ENCODE data around the gene CCSER1.

The CCSER1 gene

DNA sequence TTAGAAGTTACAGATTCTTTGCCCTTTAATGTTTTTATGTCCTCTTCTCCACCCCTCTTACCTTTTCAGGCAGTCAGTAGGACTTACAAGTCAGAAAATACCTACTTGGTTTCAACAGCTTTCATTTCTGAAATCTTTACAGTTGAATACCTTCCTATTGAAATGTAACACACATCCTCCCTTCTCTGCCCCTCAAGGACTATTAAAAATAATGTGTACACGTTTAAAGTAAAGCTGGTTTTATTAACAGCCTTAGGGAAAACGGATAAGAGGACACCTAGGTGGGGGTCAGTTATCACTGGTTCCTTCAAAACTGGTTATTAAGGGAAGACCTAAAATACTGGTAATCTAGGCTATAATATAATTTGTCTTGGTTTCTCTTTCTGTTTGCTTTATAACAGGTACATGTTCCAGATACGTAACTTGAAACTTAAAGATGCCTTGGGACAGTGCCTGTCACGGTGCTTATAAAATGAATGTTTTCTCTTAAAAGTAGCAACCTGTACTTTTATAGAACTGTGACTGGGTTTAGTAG is 1.8 kb downstream of the CCSER1 start:
- no peak for DNase-seq (ENCODE audit: low read depth)

DNA sequence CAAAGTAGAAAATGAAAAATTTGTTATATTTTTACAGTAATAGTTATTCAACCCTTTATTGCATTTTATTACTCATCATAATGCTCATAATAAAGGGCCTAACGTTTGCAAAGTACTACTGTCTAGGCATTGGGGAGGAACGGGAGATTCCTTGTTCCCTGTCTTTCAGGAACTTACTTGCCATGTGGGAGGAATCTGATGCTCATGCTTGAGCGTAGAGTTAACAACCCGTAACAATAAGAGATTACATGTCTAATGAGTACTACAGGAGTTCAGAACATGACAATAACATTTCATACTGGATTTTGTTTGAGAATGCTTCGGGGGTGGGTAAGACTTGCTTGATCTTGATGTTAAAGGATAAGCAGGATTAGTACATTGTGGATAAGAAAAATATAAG is 2.9 kb downstream of the CCSER1 start:
- no peak for DNase-seq (ENCODE audit: low read depth)

DNA sequence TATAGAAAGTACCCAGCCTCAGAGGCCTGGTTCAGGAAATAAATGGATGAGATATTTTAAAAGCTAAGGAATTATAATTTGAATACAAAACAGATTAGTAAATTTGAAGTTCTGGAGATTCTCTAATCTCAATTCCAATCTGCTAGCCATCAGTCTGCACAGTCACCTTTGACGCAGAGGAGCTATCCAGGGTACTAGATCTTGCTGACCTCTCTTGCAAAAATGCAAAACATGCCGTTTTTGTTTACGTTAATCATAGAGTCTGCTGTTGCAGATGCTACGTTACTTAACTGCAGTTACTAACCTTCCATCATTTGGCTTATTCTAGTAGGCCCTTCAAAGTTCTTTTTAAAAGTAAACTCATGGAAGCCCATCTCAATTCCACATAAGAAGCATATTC is 10.4 kb downstream of the CCSER1 start:
- DNase-seq (ENCODE audit: low read depth) = no peak

DNA sequence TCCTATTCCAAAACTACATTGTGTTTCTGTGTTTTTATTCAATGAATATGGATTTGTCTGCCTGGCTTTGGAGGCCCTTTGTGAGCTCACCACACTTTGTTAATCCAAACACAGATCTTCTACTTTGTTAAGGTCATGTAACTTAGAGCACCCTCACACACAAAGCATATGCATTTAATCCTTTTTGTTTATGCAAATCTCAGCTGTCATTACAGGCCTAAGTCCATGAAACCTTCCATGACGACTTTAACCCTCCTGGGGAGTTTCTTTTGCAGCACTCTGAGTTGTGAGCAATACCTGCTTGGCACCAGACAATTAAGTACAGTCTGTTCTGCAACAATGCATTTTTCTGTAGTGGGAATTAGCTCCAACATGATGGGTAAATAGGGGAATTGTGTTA is 14.9 kb downstream of the CCSER1 start:
- no peak for DNase-seq (ENCODE audit: low read depth)

DNA sequence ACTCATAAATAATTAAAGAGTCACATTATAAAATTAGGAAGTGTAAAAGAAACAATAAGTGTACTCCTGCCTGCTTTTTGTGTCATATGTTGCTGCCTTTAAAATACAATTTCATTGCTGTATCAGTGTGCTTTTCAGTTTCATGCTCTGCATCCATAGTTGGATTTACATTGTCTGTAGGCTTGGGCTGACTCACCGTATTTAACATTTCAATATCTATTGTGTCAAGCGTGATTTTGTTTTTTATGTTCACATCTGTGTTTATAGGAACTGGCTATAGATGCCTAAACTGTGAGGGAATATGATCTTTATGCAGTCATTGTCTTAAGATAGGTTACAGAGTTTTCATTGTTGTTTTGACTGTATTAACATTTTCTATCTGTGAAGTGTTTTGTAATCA is 18.1 kb downstream of the CCSER1 start:
- DNase-seq (ENCODE audit: low read depth) = no peak

DNA sequence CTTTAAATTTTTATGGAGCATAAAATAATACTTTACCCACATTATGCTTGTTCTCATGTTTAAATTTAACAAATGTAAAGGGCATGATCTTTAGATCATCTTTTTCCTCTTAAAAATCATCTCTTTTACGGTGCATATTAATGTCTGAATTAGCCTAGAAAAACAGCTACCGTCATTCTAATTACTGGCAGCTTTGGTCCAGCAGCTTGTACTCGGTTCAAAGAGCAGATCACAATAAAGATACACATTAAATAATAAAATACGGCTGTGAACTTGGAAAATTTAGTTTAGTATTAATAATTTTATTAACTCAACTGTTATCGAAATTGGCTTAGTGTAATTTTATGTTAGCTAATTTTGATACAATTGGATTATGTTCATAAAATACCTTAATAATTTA is 19.1 kb downstream of the CCSER1 start:
- no peak for DNase-seq (ENCODE audit: low read depth)

DNA sequence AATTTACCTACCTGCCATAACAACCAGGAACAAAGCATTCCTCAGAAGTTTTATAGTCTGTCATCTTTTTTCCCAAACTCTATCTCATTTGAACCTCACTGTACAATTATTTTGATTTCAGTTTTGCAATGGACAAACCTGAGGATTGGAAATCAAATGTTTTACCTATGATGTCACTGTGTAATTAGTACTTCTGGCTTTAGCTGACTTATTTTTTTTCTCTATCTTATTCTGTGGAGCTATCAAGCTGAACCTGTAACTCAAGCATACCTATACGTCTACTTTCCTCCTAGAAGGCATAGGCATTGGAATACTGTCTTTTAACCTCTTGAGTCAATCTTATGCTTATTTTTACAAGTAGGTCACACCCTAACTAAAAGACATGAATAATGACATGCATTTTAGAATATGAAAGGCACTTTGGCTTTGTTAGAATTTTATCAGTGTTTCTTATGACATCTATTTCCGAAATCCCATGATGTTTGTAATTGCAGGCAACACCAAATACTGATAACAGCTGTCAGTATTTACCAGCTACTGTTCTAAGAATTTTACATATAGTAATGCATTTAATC is 21.5 kb downstream of the CCSER1 start:
- DNase-seq (ENCODE audit: low read depth) = no peak

DNA sequence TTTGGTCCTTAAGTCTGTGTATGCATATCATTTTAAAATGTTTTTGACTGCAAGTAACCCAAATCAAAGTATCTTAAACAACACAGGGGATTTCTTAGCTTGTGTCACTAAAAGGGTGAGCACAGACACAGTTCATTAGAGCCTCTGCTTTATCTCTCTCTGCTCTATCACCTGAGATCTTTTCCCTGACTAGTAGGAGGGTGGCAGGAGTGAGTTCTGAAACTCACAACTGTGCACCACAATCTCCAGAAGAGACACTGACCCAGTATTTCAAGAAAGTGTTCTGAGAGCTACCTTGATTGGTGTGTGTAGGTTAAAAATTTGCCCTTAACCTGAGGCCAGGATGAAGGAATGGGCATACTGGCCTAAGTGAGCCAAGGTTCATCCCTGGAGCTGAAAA is 24.8 kb downstream of the CCSER1 start:
- DNase-seq (ENCODE audit: low read depth) = no peak

DNA sequence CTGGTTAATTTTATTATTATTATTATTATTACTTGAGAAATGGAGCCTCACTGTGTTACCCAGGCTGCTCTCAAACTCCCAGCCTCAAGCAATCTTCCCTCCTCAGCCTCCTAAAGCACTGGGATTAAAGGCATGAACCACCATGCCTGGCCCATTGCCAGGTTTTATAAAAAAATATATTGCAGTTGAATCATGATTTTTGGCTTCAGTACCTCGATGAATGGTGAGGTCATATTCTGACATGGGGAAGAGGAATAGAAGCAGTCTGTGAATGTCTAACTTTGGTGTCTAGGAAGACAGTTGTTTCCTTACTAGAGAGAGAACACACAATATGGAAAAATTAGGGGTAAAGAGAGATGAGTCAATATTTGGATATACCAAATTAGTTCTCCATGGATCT is 32.0 kb downstream of the CCSER1 start:
- no peak for DNase-seq (ENCODE audit: low read depth)

DNA sequence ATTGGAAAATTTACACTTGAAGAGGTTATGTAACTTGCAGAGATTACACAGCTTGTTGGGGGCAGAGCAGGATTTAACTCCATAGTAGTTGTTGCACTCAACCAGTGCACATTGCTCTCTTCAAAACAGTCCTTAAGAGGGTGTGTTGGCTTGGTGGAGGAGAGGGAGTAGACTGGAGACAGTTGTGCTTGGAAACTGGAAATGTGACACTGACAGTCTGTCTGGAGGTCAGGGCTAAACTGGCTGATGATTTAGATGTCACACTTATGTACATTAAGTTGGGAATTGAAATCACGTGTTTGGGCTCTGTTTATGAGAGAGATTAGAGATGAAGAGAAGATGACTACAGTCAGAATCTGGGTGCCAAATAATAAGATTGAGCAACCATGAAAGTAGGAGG is 32.9 kb downstream of the CCSER1 start:
- no peak for DNase-seq (ENCODE audit: low read depth)

DNA sequence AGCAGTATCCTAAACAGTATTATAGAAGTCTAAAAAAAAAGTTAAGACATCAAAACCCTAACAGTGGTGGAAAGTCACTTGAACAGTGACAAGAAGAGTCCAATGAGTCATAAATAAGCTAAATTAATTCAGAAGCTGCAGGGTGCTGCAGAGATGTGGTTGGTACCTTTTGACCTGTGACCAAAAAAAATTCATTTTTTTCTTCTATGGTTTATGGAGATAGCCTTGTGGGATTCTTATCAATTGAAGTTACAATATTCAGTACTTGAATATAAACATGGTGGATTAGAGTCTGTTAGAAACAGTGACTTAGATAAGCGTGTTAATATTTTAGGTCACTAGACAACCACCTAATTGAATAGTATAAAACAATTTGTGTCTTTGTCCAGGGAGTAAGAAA is 35.4 kb downstream of the CCSER1 start:
- DNase-seq (ENCODE audit: low read depth) = no peak

DNA sequence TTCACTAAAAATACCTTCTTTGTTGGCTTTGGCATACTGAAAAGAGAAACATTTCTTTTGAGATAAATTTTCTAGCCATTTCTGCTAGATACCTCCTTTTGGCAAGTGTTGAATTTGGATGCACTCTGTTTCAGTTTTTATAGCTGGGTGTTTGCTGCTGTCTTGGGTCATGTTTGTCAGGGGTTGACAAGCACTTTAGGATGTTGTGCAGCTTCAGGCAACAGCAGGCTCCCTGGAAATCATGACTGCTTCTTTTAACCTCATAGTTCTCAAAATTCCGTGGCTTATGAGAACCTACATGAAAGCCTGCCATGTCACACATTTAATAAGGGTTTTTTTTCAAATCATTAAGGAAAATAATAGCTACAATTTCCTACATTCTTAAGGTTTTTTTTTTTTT is 36.7 kb downstream of the CCSER1 start:
- DNase-seq (ENCODE audit: low read depth) = no peak

DNA sequence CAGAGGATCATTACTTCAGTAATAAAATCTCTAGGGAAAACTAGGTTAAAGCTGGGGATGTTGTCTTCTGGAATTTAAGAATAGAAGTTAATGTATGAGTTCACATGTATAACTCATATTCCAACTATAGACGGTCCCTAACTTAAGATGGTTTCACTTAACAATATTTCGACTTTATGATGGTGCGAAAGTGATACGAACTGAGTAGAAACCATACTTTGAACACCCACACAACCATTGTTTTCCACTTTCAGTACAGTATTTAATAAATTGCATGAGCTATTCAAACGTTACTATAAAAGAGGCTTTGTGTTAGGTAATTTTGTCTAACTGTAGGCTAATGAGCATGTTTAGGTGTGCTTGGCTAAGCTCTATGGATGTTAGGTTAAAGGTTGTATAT is 38.7 kb downstream of the CCSER1 start:
- DNase-seq (ENCODE audit: low read depth) = no peak

DNA sequence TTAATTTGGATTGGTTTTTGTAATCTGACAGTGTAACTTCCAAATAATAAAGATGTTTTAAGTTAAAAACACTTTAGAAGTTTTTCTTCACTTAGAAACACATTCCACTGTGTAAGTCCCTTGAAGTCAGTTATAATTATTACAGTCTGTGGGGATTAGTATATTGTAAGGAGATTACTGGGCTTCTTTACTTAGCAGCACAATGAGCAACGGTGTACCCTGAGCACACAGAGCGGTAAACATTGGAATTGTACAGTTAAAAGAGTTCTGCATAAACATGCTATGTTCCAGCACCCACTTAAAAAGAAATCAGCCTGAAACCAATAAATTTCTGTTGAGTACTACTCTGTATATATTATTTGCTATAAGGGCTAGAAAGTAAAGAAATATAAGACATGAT is 44.3 kb downstream of the CCSER1 start:
- DNase-seq (ENCODE audit: low read depth) = no peak

DNA sequence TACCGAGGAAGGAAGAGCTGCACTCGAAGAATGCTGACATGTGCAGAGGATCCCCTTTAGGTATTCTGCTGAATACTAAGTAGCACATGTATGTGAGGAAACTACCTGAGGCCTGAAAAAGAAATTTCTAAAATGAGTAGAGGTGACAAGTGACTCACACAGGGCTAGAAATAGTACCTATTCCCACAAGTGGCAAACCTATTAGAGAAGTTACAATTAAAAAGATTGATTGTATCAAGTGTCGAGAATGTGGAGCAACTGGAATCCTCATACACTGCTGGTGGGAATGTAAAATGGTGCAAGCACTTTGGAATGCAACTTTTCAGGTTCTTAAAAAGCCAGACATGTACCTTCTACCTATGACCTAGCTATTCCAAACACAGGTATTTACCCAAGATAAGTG is 47.4 kb downstream of the CCSER1 start:
- no peak for DNase-seq (ENCODE audit: low read depth)

DNA sequence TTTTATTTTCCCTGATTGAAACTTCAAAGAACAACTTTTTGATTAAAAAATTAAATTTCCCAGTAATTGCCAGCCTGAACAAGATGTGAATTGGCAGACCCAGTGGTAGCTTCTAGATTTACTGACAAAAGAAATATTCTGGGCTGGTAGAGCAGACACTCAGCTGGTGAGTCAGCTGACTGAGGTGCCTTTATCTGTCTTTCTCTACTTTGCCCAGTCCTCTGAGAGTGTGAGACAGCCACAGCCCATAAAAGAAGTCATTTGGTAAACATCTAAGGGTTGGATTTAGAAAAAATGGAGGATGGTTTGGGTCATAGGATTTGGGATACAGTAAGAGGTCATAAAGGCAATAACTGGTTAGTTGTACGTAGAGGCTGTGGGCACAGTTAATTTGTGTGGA is 54.5 kb downstream of the CCSER1 start:
- DNase-seq (ENCODE audit: low read depth) = no peak

DNA sequence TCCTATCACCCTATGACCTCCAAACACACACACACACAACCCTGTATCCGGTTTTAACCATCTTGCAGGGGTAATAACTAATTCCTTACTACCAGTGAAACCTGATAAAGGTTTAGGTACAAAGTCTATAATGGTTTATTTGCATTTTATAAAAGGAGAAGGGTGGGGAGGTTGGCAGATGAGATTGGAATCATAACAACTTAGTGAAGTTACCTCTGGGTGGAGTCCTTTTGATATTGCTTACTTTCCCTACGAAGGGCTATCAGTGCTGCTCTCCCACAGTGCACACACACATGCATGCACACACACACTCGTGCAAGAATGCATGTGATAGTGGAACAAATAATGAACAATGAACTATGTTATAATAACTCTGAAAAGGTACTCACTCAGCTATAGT is 56.1 kb downstream of the CCSER1 start:
- DNase-seq (ENCODE audit: low read depth) = no peak

DNA sequence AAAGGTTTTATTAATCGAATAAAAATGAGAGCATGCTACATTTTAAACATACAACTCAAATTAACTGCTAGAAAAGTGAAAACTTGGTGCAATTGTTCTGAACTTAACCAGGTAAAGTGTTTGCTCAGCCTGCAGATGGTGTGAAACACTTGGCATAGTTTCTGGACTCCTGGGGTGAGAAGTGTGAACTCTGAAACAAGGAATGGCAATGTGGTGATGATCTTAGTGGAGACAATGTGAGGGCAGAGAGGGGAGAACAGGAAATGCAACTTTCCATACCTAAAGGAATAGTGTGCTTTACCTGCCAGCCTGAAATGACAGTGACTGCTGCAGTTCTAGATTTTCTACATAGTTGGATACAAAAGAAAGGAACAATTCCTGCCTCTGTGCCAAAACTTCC is 57.4 kb downstream of the CCSER1 start:
- no peak for DNase-seq (ENCODE audit: low read depth)

DNA sequence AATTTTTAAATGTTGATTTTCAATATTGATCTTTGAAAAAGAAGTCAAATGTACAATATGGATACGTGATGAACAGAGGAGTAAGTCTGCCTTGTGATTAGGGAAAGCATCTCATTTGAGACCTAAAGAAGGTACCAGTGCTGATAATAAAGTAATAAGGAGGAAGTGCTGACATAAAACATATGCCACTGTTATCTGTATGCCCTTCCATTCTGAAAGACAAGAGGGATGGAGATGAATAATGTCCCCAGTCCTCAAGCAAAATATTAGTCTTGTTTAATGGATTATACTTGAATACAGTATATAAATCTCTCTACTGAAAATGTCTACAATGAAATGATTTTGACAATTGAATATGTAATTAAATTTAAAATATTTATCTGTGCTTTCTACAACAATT is 58.2 kb downstream of the CCSER1 start:
- DNase-seq (ENCODE audit: low read depth) = no peak

DNA sequence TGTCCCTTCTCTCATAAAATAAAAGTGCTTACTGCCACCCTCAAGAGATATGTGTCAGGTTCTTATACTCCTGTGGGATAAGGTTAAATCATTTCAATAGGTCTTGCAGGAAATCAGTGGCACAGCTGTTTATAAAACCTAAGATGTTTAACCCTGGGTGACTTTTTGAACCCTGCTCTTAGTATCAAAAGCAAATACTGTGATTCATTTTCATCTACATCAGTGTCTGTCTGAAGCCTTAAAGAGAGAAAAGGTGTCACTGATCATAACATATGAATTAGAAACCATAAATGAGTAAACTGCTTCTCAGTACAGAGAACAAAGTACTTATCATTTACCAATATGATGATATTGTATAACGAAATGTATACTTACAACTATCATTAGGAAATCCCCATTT is 59.0 kb downstream of the CCSER1 start:
- DNase-seq (ENCODE audit: low read depth) = no peak

DNA sequence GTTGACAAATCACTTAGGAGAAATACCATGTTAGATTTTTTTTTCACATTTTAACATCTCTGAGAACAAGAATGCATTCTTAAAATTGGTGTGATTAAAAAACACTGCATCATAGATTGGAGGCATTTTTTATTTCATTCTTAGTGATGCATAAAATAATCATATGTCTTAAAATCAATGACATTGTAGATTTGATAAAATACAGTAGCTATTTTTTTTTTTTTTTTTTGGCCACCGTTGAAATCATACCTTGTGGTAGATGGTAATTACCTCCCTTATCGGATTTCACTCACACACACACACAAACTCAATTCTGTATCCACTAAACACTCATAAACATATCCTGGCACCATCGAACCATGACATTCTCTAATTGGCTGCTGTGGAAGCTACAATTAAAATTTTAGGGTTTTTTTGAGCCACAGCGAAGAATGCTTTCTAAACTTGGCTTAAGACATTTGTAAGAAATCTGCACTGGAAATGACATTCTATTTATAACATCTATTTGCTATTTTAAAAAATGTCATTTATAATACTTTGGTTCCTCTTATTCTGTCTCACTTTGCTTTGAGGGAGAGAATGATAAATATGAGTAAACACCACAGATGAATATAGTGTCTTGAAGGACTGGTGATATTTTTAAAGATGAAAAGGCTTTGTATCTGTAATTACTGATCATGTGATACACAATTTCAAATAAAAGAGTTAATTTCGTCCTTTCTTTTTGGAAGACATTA is 60.1 kb downstream of the CCSER1 start:
- DNase-seq (ENCODE audit: low read depth) = no peak

DNA sequence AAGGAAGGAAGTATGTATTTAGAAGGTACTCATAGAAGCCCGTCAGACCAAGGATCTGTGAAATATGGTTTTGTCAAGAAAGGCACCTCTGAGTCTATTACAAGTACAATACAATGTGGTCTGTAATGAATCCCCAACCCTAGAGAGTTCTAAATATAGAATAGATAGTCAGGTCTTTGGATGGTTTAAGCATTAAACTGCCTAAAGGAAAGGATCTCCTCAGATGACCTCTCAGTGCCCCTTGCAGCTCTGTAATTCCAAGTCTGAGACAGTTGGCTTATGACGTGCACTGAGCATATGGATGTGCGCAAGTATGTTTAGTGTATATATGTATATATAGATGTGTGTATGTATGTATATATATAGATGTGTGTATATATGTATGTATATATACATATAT is 62.0 kb downstream of the CCSER1 start:
- DNase-seq (ENCODE audit: low read depth) = no peak

DNA sequence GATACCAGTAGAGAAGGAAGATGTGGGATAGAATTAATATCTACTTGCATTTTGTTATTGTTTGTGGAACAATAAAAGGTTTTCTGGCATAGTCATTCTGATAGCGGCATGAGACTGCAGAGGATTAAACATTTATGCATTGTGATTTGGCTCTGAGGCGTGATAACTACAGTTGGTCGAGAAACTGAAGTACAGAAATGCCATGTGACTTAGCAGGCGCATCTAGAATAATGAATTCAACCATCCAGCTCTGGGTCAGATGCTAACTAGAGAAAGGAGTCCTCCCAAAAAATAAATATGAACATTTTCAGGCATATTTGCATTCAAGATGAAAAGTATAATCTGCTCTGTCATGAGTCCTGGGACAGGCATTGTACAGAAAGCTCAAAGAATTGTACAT is 62.8 kb downstream of the CCSER1 start:
- no peak for DNase-seq (ENCODE audit: low read depth)

DNA sequence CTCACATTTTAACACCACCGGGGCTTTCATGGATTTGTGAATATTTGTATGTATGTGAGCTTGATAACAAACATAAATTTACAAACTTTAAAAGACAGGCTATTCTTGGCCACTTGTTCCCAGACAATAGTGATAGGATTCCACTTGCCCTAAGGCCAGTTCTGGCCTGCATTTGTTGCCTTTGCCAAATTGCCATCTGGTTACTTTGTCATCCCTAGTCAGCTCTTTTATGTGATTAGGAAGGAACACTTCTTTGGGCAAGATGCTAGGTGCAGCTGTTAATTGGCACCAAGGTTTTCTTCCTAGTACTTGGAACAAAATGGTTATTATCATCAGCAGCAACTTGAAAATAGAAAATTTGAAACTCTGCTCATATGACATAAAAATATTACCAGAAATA is 63.3 kb downstream of the CCSER1 start:
- no peak for DNase-seq (ENCODE audit: low read depth)
